RPMI7951 (cell line): Measurements from ENCODE around the gene AMBP. TPM values are rescaled to one million over a fixed set of nuclear protein-coding genes. Genes with fewer than 3 reads are reported as not detected.
A peak's percentile ranks its signal among the peaks of the same experiment; 100 is the strongest.
"Not testable (repeated sequence)": the region's sequence is repeated elsewhere in the genome, so short reads cannot be mapped to it uniquely, and the experiment has no call there.

Experiments
- DNase-seq: peaks from one replicate; pipeline ENCODE4 v3.0.0-alpha.2; 2012; ENCODE audit warnings: low read depth
- total RNA-seq: library from RNA; depleted of rRNA; stranded (reverse); fragments of >200 nt; shearing (Covaris generic); gene quantifications from 2 replicates; pipeline ENCODE4 v1.2.3, GENCODE V29; 2014

Gene AMBP
- total RNA-seq, 1 experiment from 2014 or later: 0.48 TPM

DNA sequence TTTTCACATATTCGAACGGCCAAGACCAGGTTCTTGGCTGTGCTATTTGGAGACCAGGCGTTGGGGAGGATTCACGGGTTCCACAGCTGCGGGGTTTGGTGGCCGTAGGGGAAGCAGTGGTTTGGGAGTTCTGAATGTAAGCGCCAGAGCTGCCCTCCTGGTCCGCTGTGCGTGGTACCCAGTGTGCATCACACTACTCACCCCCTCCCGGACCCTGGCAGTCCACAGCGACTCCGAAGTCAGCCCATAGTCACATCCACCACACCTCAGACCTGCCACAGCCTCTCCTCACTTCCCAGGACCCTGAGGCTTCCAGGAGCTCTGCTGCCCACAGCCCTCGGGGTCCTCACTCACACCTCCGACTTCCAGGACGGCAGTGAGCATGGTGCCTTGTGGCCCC lies 26.8 kb downstream of the AMBP start:
- no peak for DNase-seq

DNA sequence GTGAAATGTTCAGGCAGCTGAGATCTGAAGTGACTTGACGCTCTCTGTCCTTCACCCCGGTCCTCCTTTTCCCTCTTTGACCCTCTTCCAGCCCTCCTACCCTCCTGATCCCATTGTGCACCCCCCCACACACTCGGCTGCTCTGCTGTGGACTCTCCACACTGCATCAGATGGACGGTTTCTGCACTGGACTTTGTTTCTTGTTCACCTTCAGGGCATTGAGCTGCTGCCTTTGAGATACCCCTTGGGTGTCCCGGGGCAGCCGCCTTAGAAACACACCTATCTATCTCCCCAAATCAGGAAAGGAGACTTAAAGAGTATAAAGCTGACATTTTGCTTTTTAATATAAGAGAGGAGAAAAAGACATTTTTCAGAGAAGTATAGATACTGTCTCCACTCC lies 27.5 kb downstream of the AMBP start:
- no peak for DNase-seq

DNA sequence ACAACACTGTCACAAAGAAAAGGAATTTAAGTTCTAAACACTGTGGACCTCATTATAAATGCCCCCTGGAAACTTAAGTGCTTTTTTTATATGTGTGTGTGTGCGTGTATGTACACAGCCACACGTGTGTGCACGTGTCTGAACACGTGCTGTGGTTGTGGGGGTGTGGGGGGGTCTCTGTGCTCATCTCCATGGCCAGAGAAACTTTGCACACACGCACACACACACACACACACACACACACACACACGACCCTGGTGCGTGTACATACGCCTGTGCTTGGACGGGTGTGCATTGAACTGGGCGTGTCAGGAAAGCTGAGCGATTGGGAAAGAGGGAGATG lies 27.9 kb downstream of the AMBP start:
- no peak for DNase-seq

DNA sequence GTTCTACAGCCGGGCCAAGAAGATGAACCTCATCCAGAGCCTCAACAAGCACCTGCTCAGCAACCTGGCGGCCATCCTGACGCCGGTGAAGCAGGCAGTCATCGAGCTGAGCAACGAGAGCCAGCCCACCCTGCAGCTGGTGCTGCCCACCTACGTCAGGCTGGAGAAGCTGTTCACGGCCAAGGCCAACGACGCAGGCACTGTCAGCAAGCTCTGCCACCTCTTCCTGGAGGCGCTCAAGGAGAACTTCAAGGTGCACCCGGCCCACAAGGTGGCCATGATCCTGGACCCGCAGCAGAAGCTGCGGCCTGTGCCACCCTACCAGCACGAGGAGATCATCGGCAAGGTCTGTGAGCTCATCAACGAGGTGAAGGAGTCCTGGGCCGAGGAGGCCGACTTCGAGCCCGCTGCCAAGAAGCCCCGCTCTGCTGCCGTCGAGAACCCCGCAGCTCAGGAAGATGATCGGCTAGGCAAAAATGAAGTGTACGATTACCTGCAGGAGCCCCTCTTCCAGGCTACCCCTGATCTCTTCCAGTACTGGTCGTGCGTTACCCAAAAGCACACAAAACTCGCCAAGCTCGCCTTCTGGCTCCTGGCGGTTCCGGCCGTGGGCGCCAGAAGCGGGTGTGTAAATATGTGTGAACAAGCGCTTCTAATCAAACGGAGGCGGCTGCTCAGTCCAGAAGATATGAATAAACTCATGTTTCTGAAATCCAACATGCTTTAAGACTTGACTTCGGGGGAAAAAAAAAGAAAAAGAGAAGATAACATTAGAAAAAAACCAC lies 28.5 kb downstream of the AMBP start:
- no peak for DNase-seq

DNA sequence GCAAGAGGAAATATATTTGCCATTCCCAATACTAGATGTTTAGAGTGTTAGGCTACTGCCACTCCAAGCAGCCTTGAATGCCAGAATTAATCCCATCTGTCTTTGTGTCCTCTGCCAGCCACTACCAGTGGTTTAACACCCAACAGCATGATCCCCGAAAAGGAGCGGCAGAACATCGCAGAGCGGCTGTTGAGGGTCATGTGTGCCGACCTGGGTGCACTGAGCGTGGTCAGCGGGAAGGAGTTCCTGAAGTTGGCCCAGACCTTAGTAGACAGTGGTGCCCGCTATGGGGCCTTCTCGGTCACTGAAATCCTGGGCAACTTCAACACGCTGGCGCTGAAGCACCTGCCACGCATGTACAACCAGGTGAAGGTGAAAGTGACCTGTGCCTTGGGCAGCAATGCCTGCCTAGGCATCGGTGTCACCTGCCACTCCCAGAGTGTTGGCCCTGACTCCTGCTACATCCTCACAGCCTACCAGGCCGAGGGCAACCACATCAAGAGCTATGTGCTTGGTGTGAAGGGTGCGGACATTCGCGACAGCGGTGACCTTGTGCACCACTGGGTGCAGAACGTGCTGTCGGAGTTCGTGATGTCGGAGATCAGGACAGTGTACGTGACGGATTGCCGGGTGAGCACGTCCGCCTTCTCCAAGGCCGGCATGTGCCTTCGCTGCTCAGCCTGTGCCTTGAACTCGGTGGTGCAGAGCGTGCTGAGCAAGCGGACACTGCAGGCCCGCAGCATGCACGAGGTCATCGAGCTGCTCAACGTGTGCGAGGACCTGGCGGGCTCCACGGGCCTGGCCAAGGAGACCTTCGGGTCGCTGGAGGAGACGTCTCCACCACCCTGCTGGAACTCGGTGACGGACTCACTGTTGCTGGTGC lies 29.3 kb downstream of the AMBP start:
- DNase-seq: no peak

DNA sequence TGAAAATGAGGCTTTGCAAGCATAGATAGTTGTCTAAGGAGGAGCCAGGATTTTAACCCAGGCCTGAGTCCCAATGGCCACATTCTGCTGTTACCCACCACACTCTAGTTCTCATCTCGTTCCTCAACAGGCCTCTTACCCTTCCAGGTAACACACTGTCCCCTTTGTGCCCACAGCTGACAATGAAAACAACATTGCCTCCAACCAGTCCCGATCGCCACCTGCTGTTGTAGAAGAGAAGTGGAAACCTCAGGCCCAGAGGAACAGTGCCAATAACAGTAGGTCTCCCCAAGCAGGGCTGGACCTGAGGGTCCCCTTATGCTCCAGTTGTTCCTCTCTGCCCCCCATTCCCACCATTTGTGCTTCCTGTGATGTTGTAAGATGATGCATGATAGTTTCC lies 30.4 kb downstream of the AMBP start:
- peak; percentile 6 for DNase-seq

DNA sequence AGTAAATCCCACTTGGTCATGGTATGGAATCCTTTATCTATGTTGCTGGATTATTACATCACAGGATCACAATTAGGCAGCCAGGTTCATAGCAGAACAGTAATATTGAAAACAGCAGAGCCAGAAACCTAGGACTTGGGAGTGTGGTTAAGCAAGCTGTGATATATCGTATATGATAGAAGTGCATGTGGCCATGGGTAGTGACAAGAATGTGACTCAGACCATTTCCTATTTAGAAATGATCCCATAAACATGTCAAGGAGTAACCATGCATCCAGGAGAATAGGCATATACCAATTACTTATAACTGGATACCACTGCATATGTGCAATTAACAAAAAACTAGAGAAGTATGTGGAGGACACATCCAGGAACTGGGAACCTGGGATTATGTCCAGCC lies 31.2 kb downstream of the AMBP start:
- DNase-seq: no peak

DNA sequence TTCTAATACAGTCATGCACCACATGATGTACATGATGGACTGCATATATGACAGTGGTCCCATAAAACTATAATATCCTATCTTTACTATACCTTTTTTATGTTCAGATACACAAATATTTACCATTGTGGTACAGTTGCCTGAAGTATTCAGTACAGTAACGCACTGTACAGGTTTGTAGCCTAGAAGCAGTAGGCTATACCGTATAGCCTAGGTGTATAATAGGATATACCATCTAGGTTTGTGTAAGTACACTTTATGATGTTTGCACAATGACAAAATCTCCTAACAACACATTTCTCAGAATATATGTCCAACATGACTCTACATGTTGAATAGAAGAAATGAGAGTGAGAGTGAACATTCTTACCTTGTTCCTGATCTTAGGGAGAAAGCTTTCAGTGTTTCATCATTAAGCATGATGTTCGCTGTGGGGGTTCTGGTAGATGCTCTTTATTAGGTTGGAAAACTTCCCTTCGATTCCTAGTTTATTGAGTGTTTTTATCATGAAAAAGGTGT lies 31.8 kb downstream of the AMBP start:
- no peak for DNase-seq

DNA sequence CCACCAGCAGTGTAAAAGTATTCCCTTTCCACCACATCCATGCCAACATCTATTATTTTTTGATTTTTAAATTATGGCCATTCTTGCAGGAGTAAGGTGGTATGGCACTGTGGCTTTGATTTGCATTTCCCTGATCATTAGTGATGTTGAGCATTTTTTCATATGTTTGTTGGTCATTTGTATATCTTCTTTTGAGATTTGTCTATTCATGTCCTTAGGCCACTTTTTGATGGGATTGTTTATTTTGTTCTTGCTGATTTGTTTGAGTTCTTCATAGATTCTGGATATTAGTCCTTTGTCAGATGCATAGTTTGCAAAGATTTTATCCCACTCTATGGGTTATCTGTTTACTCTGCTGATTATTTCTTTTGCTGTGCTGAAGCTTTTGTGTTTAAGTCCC lies 34.4 kb downstream of the AMBP start:
- not testable (repeated sequence) for DNase-seq

DNA sequence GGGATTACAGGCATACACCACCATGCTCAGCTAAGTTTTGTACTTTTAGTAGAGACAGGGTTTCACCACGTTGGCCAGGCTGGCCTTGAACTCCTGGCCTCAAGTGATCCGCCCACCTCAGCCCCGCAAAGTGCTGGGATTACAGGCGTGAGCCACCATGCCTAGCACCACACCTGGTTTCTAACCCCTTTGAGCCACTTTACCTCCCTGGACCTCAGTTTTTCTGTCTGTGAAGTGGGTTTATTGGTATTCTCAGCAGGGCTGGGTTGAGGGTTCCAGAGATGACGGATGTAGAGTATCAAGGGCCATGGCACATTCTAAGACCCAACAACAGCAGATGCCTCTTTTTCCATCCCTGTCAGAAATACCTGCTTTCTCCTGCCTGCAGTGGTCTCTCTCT lies 38.6 kb downstream of the AMBP start:
- DNase-seq: no peak

DNA sequence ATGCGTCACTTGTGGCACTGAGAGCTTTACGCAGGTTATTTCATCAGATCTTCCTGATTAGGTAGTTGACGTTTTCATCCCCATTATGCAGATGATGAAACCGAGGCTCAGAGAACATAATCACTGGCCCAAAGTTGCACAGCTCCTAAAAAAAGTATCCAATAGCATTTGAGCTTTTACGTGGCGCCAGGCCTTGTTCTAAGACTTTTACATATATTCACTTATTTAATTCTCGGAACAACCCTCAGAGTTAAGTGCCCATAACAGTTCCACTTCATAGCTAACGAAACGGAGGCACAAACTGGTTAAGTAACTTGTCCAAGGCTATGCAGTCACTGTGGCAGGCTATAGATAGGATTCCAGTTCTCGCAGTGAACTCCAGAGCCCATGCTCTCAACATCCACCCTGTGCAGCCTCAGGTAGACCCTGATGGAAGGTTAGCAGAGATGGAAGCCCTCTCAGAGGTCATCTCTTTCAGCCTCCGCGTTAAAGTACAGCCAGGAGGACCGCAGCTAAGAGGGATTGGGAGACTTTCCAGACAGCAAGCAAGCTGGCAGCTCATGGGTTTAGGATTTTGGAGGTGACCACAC lies 39.3 kb downstream of the AMBP start:
- no peak for DNase-seq

DNA sequence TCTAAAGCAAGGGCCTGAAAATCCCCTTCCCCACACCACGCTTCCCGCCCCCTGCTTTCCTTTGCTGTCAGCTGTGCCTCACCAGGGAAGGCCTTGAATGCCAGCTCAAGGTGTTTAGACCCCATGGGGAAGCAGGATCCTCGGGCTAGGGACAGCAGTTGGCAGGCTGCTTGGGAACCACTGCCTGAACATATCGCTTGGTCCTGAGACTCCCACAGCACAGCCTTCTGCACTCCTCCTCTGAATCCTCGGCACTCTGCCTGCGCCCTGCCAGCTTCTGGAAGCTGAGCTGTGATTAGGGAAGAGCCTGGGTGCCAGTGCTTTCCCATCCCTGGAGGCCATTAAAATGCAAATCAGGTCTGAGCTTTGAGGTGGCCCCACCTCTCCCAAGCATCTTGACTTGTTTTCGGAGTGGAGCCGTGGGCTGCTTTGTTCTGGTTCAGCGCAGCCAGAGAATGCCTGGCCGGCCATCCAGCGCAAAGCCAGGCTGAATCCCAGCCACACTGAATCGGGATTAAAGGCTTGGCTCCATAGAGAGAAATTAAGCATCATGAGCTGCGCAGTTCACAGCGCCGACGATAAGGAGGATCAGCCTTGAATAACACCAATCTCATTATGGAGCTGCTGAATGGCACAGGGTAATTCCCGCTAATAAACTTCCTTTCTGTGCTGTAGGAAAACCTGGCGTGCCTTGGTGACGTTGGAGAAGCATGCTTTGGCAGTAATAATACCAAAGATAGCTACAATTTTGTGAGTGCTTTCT lies 40.0 kb downstream of the AMBP start:
- no peak for DNase-seq

DNA sequence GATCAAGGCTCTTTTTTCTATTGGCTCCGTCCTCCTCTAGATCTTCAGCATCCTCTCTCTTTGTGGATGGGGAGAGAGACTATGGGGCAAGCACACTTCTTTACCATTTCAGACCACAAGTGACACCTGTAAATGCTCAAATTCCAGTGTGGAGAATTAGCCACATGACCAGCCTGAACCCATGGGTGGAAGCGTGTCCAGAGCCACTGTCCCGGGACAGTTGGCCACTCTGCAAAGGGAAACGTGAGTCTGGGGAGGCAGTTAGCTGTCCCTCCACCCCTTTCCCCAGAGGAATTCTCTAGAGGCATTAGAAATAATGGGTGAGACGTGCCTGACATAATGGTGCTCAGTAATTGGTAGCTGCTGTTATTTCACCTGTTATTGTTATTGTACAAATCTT lies 40.9 kb downstream of the AMBP start:
- no peak for DNase-seq

DNA sequence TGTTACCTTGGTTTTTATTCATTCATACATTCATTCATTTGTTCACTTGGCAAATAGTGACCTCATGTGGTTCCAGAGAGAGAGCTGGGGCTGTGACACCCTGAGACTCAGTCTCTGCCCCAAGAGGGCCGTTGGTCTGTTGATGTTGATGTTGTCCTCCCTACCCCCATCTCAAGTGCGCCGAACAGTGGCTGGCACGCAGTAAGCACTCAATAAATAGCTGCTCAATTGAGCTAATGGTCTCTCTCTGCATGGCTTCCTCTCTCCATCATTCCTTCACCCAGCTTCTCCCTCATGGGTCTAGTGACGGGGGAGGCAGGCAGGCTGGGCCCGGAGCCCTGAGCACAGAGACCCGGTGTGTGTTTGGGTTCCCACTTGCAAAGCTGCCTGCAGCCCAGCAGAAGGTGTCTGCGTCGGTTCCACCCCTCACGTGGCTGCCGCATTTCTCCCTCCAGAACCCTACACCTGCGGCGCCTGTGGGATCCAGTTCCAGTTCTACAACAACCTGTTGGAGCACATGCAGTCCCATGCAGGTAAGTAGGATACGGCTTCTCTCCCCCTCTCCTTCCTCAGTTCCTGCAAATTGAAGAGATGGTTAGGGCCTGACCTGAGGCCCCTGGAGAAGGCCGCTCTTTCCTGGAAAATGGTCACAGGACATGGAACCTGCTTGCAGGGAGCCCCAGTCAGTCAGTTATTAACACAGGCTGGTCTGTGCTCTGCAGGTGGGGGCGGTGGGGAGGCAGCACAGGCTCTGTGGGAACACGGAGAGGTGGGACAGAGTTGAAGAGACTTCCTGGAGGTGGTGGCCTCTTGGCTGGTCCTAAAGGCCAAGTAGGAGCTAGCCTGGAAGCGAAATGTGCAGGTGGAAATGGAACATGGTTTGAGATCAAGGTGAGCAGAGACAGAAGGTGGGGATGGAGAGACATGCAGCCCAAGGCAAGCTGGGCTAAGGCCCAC lies 42.0 kb downstream of the AMBP start:
- DNase-seq: no peak

DNA sequence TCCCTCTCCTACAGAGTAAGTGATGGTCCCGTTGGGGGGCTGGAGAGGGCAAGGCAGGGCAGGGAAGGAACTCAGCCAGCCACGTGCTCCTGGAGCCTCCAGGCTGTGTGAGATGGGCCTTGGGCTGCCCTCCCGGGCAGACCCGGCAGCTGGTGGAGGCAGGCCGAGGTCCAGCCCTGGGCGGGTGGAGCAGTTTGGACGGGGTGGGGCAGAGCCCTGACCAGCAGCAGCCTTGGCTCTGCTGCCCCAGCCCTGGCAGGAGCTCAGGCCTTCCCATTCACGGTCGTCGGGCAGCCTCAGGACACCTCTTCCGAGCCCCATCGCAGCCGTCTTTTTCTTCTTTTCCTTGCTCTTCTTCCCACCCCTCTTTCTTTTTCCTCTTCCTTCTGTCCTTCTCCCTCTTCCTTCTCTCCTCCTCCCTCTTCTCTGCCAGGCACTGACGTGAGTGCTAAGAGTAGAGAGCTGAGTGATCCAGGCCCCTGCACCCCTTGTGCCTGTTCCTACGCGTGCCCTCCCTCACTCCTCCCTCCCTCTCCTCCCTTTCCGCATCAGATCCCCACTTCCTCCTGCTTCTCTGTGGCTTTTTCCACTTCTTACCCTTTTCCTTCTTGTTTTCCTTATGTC lies 42.8 kb downstream of the AMBP start:
- no peak for DNase-seq

DNA sequence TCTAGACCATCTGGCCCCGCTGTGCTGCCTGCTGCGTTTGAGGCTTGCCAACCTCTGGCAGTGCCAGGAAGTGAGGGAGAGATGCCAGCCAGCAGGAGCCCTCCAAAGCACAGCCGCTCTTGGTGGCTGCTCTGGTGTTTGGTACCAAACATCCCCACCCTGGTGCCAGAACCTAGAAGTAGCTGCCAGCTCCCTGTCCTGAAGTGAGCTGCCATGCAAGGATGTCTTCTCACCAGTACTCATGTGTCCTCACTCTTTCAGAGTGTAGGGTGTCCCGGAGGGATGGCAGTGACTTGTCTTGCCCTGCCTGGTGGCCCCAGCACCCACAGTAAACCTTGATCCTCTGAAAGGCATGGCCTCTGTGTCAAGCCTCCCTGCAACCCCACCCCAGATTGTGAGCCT lies 43.4 kb downstream of the AMBP start:
- no peak for DNase-seq

DNA sequence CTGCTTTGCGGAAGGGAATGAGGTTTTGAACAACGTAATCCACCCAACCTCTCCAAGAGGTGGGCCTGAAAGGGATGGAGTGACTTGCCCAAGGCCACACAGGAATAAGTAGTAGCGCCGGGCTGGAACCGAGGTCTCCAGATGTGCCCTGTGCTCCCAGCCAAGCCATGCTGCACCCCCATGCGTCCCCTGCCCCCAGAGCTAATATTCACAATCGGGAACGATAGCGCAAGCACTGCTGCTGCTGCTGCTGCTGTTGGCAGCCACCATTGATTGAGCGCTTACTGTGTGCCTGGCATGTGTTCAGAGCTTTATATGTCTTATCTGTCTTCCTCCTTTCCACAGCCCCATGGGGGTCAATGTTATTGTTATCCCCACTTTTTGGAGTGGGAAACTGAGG lies 43.9 kb downstream of the AMBP start:
- no peak for DNase-seq

DNA sequence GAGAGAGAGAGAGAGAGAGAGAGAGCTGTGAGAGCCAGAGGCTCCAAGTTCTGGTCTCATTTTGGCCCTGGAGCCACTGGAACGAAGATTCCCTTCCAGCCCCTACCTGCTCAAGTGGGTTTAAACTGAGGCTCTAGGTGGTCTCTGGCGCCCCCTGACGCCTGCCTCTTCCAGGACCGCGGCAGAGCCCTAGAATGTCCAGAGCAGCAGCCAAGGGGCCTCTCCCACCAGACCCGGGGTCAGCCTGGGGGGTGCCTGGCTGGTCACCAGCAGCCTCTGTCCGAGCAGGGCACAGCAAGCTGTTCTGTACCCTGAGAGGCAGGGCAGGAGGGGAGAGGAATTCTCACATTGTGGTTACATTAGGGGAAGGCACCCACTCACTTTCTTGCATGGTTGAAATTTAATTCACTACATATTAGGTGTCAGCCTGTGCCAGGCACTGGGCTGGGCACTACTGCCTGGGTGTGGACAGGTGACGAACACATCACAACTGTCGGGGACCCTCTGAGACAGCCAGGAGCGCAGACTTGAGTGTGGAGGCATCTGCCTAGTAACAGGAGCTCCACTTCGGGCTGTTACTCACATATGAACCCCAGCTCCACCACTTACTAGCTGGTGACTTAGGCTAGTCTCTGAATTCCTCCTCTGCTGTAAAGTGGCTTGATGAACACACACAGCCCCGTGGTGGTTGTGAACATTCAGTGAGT lies 44.5 kb downstream of the AMBP start:
- no peak for DNase-seq
